NCI-H1930 (cell line): ENCODE data around the gene SH3BP1.

Experiments used
- DNase-seq, 2 experiments: peaks; one replicate each; lab custom pipeline; 2025; lab: John Stamatoyannopoulos, UW

Gene SH3BP1

GRCh38 chr22:37616201-37617083 is 23.0 kb upstream of the SH3BP1 start:
- no peak for DNase-seq

GRCh38 chr22:37617431-37617830 is 22.0 kb upstream of the SH3BP1 start:
- DNase-seq: no peak

GRCh38 chr22:37618072-37618656 is 21.3 kb upstream of the SH3BP1 start:
- no peak for DNase-seq

- no peak for DNase-seq
These were observed 20.8 kb upstream of the SH3BP1 start for GRCh38 chr22:37618674-37619073.

GRCh38 chr22:37619991-37620390 is 19.5 kb upstream of the SH3BP1 start:
- no peak for DNase-seq

- DNase-seq: no peak
These were observed 18.1 kb upstream of the SH3BP1 start for GRCh38 chr22:37621352-37621860.

- peak in 1 of 2 experiments; percentile 37 for DNase-seq
These were observed 16.1 kb upstream of the SH3BP1 start for GRCh38 chr22:37623075-37624016.

GRCh38 chr22:37624017-37624365 is 15.5 kb upstream of the SH3BP1 start:
- no peak for DNase-seq

- DNase-seq: no peak
These were observed 14.6 kb upstream of the SH3BP1 start for GRCh38 chr22:37624876-37625275.

GRCh38 chr22:37625737-37626136 is 13.7 kb upstream of the SH3BP1 start:
- DNase-seq: no peak

- DNase-seq: no peak
These were observed 13.3 kb upstream of the SH3BP1 start for GRCh38 chr22:37626144-37626543.

- DNase-seq: no peak
These were observed 12.9 kb upstream of the SH3BP1 start for GRCh38 chr22:37626556-37627075.

- no peak for DNase-seq
These were observed 12.3 kb upstream of the SH3BP1 start for GRCh38 chr22:37627121-37627520.

GRCh38 chr22:37627545-37627944 is 11.9 kb upstream of the SH3BP1 start:
- DNase-seq: no peak

- no peak for DNase-seq
These were observed 10.6 kb upstream of the SH3BP1 start for GRCh38 chr22:37628830-37629229.

GRCh38 chr22:37629928-37630327 is 9.5 kb upstream of the SH3BP1 start:
- DNase-seq: no peak

- no peak for DNase-seq
These were observed 8.5 kb upstream of the SH3BP1 start for GRCh38 chr22:37630839-37631435.

- no peak for DNase-seq
These were observed 7.9 kb upstream of the SH3BP1 start for GRCh38 chr22:37631448-37632173.

GRCh38 chr22:37632174-37633088 is 7.0 kb upstream of the SH3BP1 start:
- DNase-seq: no peak

- DNase-seq: no peak
These were observed 6.3 kb upstream of the SH3BP1 start for GRCh38 chr22:37633089-37633624.
